Effector memory CD4-positive, alpha-beta T cell (primary cell): Measurements from ENCODE around the gene SCO2.
A peak's percentile ranks its signal among the peaks of the same experiment; 100 is the strongest.

ENCODE experiments used
- DNase-seq, 3 donors: peaks; one replicate each; pipeline ENCODE4 v3.0.0-alpha.2; 2020
- H3K27ac ChIP-seq: 2 replicates; pipeline ENCODE4 v1.7.0; 2013; ENCODE audit warnings: mild to moderate bottlenecking, low read length, moderate library complexity; ENCODE audit not compliant: insufficient read depth, poor library complexity, severe bottlenecking
- H3K27me3 ChIP-seq: replicated peaks from 2 replicates; pipeline ENCODE4 v1.7.0; 2013; ENCODE audit warnings: mild to moderate bottlenecking, low read length; ENCODE audit not compliant: insufficient read depth, control insufficient read depth, poor library complexity, severe bottlenecking
- H3K36me3 ChIP-seq: 2 replicates; pipeline ENCODE4 v1.7.0; 2013; ENCODE audit warnings: mild to moderate bottlenecking, low read length, moderate library complexity; ENCODE audit not compliant: control insufficient read depth, insufficient read depth
- H3K4me1 ChIP-seq: 2 replicates; pipeline ENCODE4 v1.7.0; 2013; ENCODE audit warnings: low read length, mild to moderate bottlenecking; ENCODE audit not compliant: control insufficient read depth, insufficient read depth, poor library complexity, severe bottlenecking
- H3K4me3 ChIP-seq: 2 replicates; pipeline ENCODE4 v1.7.0; 2013; ENCODE audit warnings: low read length, low read depth, mild to moderate bottlenecking; ENCODE audit not compliant: insufficient read depth, poor library complexity, severe bottlenecking
- H3K9me3 ChIP-seq: 2 replicates; pipeline ENCODE4 v1.7.0; 2013; ENCODE audit warnings: mild to moderate bottlenecking, low read length, moderate library complexity; ENCODE audit not compliant: control insufficient read depth
- total RNA-seq, 3 donors: gene quantifications; one replicate each; lab custom pipeline; 2026; lab: John Stamatoyannopoulos, UW

Gene SCO2
- total RNA-seq = 6.4 to 9.0 (median 8.1) reads per million in 3 donors

- Histone ChIP-seq H3K27me3 (no peaks in the 10 kb centered on the region), H3K4me3 (peak within 1 kb of the TSS; percentile 71), H3K4me1 (peaks cover 33% of the 10 kb centered on the region), H3K27ac (peak within 1 kb of the TSS; percentile 94), H3K36me3 (peaks cover 24% of the 10 kb centered on the region), H3K9me3 (no peaks in the 10 kb centered on the region)
- DNase-seq = peak; percentile 93 to 97 (median 96)
Measured at GRCh38 chr22:50525104-50525857, at the start of gene SCO2. Gene SCO2, minus strand, starts transcription at chr22:50525598. Its CDS starts 1,187 bp downstream, at chr22:50524411.

GRCh38 chr22:50574383-50574755 is 49.0 kb upstream of the SCO2 start:
- Histone ChIP-seq H3K27ac (no peak overlapping the region), H3K4me3 (no peak overlapping the region), H3K9me3 (no peaks in the 10 kb centered on the region), H3K27me3 (no peaks in the 10 kb centered on the region), H3K36me3 (peaks cover 30% of the 10 kb centered on the region), H3K4me1 (peaks cover 4% of the 10 kb centered on the region)
- DNase-seq = no peak

- Histone ChIP-seq H3K36me3 (peaks cover 29% of the 10 kb centered on the region), H3K4me1 (peaks cover 4% of the 10 kb centered on the region), H3K27me3 (no peaks in the 10 kb centered on the region), H3K4me3 (no peak overlapping the region), H3K9me3 (no peaks in the 10 kb centered on the region), H3K27ac (no peak overlapping the region)
- DNase-seq = no peak
Measured at GRCh38 chr22:50573491-50574382, 48.3 kb upstream of the SCO2 start.

GRCh38 chr22:50572965-50573364 is 47.6 kb upstream of the SCO2 start:
- Histone ChIP-seq H3K4me3 (no peak overlapping the region), H3K27me3 (no peaks in the 10 kb centered on the region), H3K27ac (no peak overlapping the region), H3K9me3 (no peaks in the 10 kb centered on the region), H3K36me3 (peaks cover 28% of the 10 kb centered on the region), H3K4me1 (peaks cover 4% of the 10 kb centered on the region)
- no peak for DNase-seq

- no peaks in the 10 kb centered on the region for H3K27me3 ChIP-seq
- no peaks in the 10 kb centered on the region for H3K9me3 ChIP-seq
- no peaks in the 10 kb centered on the region for H3K4me1 ChIP-seq
- no peak for DNase-seq
- H3K36me3 ChIP-seq = peaks cover 28% of the 10 kb centered on the region
- no peak overlapping the region for H3K27ac ChIP-seq
- H3K4me3 ChIP-seq = no peak overlapping the region
Measured at GRCh38 chr22:50571264-50572175, 46.1 kb upstream of the SCO2 start.

GRCh38 chr22:50570861-50571260 is 45.5 kb upstream of the SCO2 start:
- H3K4me1 ChIP-seq = no peaks in the 10 kb centered on the region
- no peak overlapping the region for H3K4me3 ChIP-seq
- H3K27ac ChIP-seq = no peak overlapping the region
- DNase-seq = no peak
- no peaks in the 10 kb centered on the region for H3K27me3 ChIP-seq
- no peaks in the 10 kb centered on the region for H3K9me3 ChIP-seq
- H3K36me3 ChIP-seq = peaks cover 28% of the 10 kb centered on the region

GRCh38 chr22:50569896-50570535 is 44.6 kb upstream of the SCO2 start:
- H3K36me3 ChIP-seq = peaks cover 28% of the 10 kb centered on the region

GRCh38 chr22:50569041-50569459 is 43.7 kb upstream of the SCO2 start:
- peaks cover 28% of the 10 kb centered on the region for H3K36me3 ChIP-seq

More at GRCh38 chr22:50569896-50570535, 44.6 kb upstream of the SCO2 start:
- no peak for DNase-seq
- H3K27me3 ChIP-seq = no peaks in the 10 kb centered on the region
- H3K4me3 ChIP-seq = no peak overlapping the region
- H3K4me1 ChIP-seq = no peaks in the 10 kb centered on the region
- H3K27ac ChIP-seq = no peak overlapping the region
- H3K9me3 ChIP-seq = no peaks in the 10 kb centered on the region

GRCh38 chr22:50568626-50569025 is 43.2 kb upstream of the SCO2 start:
- H3K4me1 ChIP-seq = peaks cover 3% of the 10 kb centered on the region
- no peaks in the 10 kb centered on the region for H3K27me3 ChIP-seq
- no peak for DNase-seq
- H3K4me3 ChIP-seq = no peak overlapping the region
- H3K36me3 ChIP-seq = peaks cover 28% of the 10 kb centered on the region
- no peaks in the 10 kb centered on the region for H3K9me3 ChIP-seq
- H3K27ac ChIP-seq = no peak overlapping the region

More at GRCh38 chr22:50569041-50569459, 43.7 kb upstream of the SCO2 start:
- Histone ChIP-seq H3K4me3 (no peak overlapping the region), H3K9me3 (no peaks in the 10 kb centered on the region), H3K27ac (no peak overlapping the region), H3K4me1 (no peaks in the 10 kb centered on the region), H3K27me3 (no peaks in the 10 kb centered on the region)
- no peak for DNase-seq
